Measurements from ENCODE around the gene ERICH6B.

The ERICH6B gene

DNA sequence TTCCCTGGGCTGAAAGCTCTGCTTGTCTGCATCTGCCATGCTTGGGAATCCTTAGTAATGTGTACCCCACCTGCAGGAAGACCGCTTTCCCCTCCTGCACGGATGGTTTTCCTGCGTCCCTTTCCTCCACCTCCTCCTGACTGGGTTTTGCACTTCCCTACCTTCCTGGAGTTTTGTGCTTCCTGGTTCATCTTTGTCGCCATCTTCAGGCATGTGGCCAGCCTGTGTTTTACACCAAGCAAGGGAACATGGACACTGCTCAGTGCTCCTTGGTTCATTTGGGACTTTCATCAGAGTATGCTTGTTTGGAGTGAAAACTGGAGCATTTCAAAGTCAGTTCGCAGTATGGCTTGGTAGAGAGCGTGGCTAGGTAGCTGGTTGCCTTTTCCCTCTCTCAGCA, 30.7 kb downstream of the ERICH6B start:
- H3K27ac ChIP-seq (ENCODE audit: low read depth, low read length) = no peak overlapping the region
- no peak overlapping the region for H3K4me3 ChIP-seq (ENCODE audit: low read length)
- no peaks in the 10 kb centered on the region for H3K9me2 ChIP-seq (replicated peaks; ENCODE audit: control insufficient read depth, low read length)
- TF ChIP-seq CTCF (IDR thresholded peaks at IDR 0.05; ENCODE audit: low read depth, low read length, poor library complexity, severe bottlenecking) (no peak), EZH2phosphoT487 (IDR thresholded peaks at IDR 0.05; ENCODE audit: borderline replicate concordance, low read length) (no peak)
- H4K20me1 ChIP-seq (ENCODE audit: control insufficient read depth, insufficient read depth, low read depth, low read length) = no peaks in the 10 kb centered on the region
- H3K27me3 ChIP-seq (ENCODE audit: control insufficient read depth, low read length) = no peaks in the 10 kb centered on the region
- no peaks in the 10 kb centered on the region for H3K4me1 ChIP-seq (ENCODE audit: control insufficient read depth, low read length)
- no peak overlapping the region for H3K4me2 ChIP-seq (ENCODE audit: low read length)
- no peaks in the 10 kb centered on the region for H3K79me2 ChIP-seq (ENCODE audit: control insufficient read depth, low read length)
- H3F3A ChIP-seq (ENCODE audit: control insufficient read depth, insufficient read depth) = no peaks in the 10 kb centered on the region
- H3K9me3 ChIP-seq (ENCODE audit: control insufficient read depth, insufficient read depth, low read length) = no peaks in the 10 kb centered on the region
- no peaks in the 10 kb centered on the region for H3K36me3 ChIP-seq (ENCODE audit: control insufficient read depth, low read length)

DNA sequence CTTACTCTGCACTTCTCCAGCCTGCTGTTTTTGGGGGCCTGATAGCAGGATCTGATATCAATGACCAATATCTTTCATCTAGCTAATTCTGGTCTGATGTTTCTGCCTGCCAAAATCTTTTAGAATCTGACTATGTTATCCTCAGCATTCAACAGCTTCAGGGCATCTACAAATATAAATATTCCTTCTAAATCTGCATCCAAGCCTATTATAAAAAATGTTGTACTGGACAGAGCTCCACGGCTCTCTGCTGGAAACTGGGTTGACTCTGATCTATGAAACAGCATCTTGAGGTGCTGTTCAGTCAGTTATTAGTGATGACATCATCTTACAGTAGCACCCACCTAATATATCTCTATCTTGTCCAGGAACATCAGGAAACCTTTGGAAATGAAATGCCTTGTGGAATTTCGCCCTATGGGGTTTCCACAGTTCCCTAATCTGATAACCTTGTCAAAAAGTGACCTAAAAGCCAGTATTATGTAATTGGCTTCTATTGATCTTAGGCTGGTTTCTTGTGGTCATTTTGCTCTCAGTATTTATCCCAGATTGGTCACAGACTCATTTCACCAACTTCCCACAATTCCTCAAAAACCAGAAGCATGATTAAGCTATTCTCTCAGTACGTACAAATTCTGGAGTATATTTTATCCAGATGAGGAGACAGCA, 33.0 kb downstream of the ERICH6B start:
- no peak overlapping the region for H3K4me3 ChIP-seq (ENCODE audit: low read length)
- H3K27ac ChIP-seq (ENCODE audit: low read depth, low read length) = no peak overlapping the region
- no peaks in the 10 kb centered on the region for H3F3A ChIP-seq (ENCODE audit: control insufficient read depth, insufficient read depth)
- H3K4me2 ChIP-seq (ENCODE audit: low read length) = no peak overlapping the region
- no peak for TF ChIP-seq CTCF (IDR thresholded peaks at IDR 0.05; ENCODE audit: low read depth, low read length, poor library complexity, severe bottlenecking)
- no peak for TF ChIP-seq EZH2phosphoT487 (IDR thresholded peaks at IDR 0.05; ENCODE audit: borderline replicate concordance, low read length)
- H3K27me3 ChIP-seq (ENCODE audit: control insufficient read depth, low read length) = no peaks in the 10 kb centered on the region
- no peaks in the 10 kb centered on the region for H3K9me2 ChIP-seq (replicated peaks; ENCODE audit: control insufficient read depth, low read length)
- no peaks in the 10 kb centered on the region for H3K36me3 ChIP-seq (ENCODE audit: control insufficient read depth, low read length)
- no peaks in the 10 kb centered on the region for H3K9me3 ChIP-seq (ENCODE audit: control insufficient read depth, insufficient read depth, low read length)
- no peaks in the 10 kb centered on the region for H3K4me1 ChIP-seq (ENCODE audit: control insufficient read depth, low read length)
- no peaks in the 10 kb centered on the region for H3K79me2 ChIP-seq (ENCODE audit: control insufficient read depth, low read length)
- H4K20me1 ChIP-seq (ENCODE audit: control insufficient read depth, insufficient read depth, low read depth, low read length) = no peaks in the 10 kb centered on the region

- no peaks in the 10 kb centered on the region for H4K20me1 ChIP-seq (ENCODE audit: control insufficient read depth, insufficient read depth, low read depth, low read length)
- no peaks in the 10 kb centered on the region for H3K9me3 ChIP-seq (ENCODE audit: control insufficient read depth, insufficient read depth, low read length)
- no peaks in the 10 kb centered on the region for H3F3A ChIP-seq (ENCODE audit: control insufficient read depth, insufficient read depth)
- TF ChIP-seq EZH2phosphoT487 (IDR thresholded peaks at IDR 0.05; ENCODE audit: borderline replicate concordance, low read length) (no peak), CTCF (IDR thresholded peaks at IDR 0.05; ENCODE audit: low read depth, low read length, poor library complexity, severe bottlenecking) (no peak)
- H3K27me3 ChIP-seq (ENCODE audit: control insufficient read depth, low read length) = no peaks in the 10 kb centered on the region
- no peaks in the 10 kb centered on the region for H3K36me3 ChIP-seq (ENCODE audit: control insufficient read depth, low read length)
- H3K79me2 ChIP-seq (ENCODE audit: control insufficient read depth, low read length) = no peaks in the 10 kb centered on the region
- no peak overlapping the region for H3K27ac ChIP-seq (ENCODE audit: low read depth, low read length)
- H3K4me1 ChIP-seq (ENCODE audit: control insufficient read depth, low read length) = no peaks in the 10 kb centered on the region
- no peak overlapping the region for H3K4me3 ChIP-seq (ENCODE audit: low read length)
- H3K9me2 ChIP-seq (replicated peaks; ENCODE audit: control insufficient read depth, low read length) = no peaks in the 10 kb centered on the region
- H3K4me2 ChIP-seq (ENCODE audit: low read length) = no peak overlapping the region
Observed at GRCh38 chr13:45576466-45576865, 39.1 kb downstream of the ERICH6B start.
